H9 (cell line): ENCODE data around the gene TIPARP. TPM values are rescaled to one million over a fixed set of nuclear protein-coding genes. Genes with fewer than 3 reads are reported as not detected.

Experiments used
- DNase-seq: peaks from one replicate; pipeline ENCODE4 v3.0.0-alpha.2; 2017
- H2AFZ ChIP-seq: one replicate; pipeline ENCODE4 v1.6.1; 2013; ENCODE audit warnings: mild to moderate bottlenecking, low read length, control low read depth, moderate library complexity
- H2AK5ac ChIP-seq: 2 replicates; pipeline ENCODE4 v1.6.1; 2013; ENCODE audit warnings: low read length, control low read depth, mixed read lengths; ENCODE audit not compliant: insufficient read length
- H2BK120ac ChIP-seq: one replicate; pipeline ENCODE4 v1.6.1; 2013; ENCODE audit warnings: low read depth, mild to moderate bottlenecking, low read length, control low read depth, inconsistent platforms; ENCODE audit not compliant: poor library complexity, severe bottlenecking
- H2BK12ac ChIP-seq: 2 replicates; pipeline ENCODE4 v1.6.1; 2013; ENCODE audit warnings: low read length, control low read depth, mixed read lengths, low read depth; ENCODE audit not compliant: insufficient read length
- H2BK15ac ChIP-seq: 2 replicates; pipeline ENCODE4 v1.6.1; 2013; ENCODE audit warnings: low read depth, low read length, control low read depth
- H2BK20ac ChIP-seq: one replicate; pipeline ENCODE4 v1.6.1; 2013; ENCODE audit warnings: low read depth, mild to moderate bottlenecking, low read length, control low read depth, inconsistent platforms; ENCODE audit not compliant: poor library complexity, severe bottlenecking
- H2BK5ac ChIP-seq: 2 replicates; pipeline ENCODE4 v1.6.1; 2013; ENCODE audit warnings: low read length, control low read depth, mixed read lengths; ENCODE audit not compliant: insufficient read length
- H3K14ac ChIP-seq: 2 replicates; pipeline ENCODE4 v1.6.1; 2013; ENCODE audit warnings: low read length, control low read depth; ENCODE audit not compliant: insufficient read depth
- H3K18ac ChIP-seq: 2 replicates; pipeline ENCODE4 v1.6.1; 2013; ENCODE audit warnings: low read depth, mild to moderate bottlenecking, mixed read lengths, low read length, control low read depth; ENCODE audit not compliant: insufficient read length
- H3K23ac ChIP-seq: 2 replicates; pipeline ENCODE4 v1.6.1; 2013; ENCODE audit warnings: low read length, control low read depth, mixed read lengths, low read depth; ENCODE audit not compliant: insufficient read length
- H3K23me2 ChIP-seq: 2 replicates; pipeline ENCODE4 v1.6.1; 2013; ENCODE audit warnings: low read depth, mild to moderate bottlenecking, mixed read lengths, low read length, control low read depth; ENCODE audit not compliant: insufficient read length, poor library complexity, severe bottlenecking
- H3K27ac ChIP-seq: 2 replicates; pipeline ENCODE4 v1.5.1; 2013; ENCODE audit warnings: low read length, control low read depth, mixed read lengths, low read depth; ENCODE audit not compliant: insufficient read length
- H3K27me3 ChIP-seq: 2 replicates; pipeline ENCODE4 v1.6.1; 2013; ENCODE audit warnings: low read length, control low read depth, inconsistent platforms; ENCODE audit not compliant: insufficient read depth
- H3K4ac ChIP-seq: 2 replicates; pipeline ENCODE4 v1.6.1; 2013; ENCODE audit warnings: low read depth, mild to moderate bottlenecking, control low read depth, inconsistent platforms, low read length, moderate library complexity
- H3K4me1 ChIP-seq: 2 replicates; pipeline ENCODE4 v1.6.1; 2013; ENCODE audit warnings: low read length, control low read depth, inconsistent platforms; ENCODE audit not compliant: insufficient read depth
- H3K4me2 ChIP-seq: 2 replicates; pipeline ENCODE4 v1.6.1; 2013; ENCODE audit warnings: low read length, control low read depth, mixed read lengths; ENCODE audit not compliant: insufficient read length, insufficient read depth
- H3K56ac ChIP-seq: 2 replicates; pipeline ENCODE4 v1.6.1; 2013; ENCODE audit warnings: low read depth, mild to moderate bottlenecking, mixed read lengths, low read length, control low read depth; ENCODE audit not compliant: insufficient read length
- H3K79me1 ChIP-seq: 2 replicates; pipeline ENCODE4 v1.6.1; 2013; ENCODE audit warnings: low read depth, mild to moderate bottlenecking, moderate library complexity, low read length, control low read depth, inconsistent platforms; ENCODE audit not compliant: insufficient read depth, poor library complexity, severe bottlenecking
- H3K79me2 ChIP-seq: 2 replicates; pipeline ENCODE4 v1.6.1; 2013; ENCODE audit warnings: low read length, control low read depth, inconsistent platforms; ENCODE audit not compliant: insufficient read depth
- H3K9ac ChIP-seq: 2 replicates; pipeline ENCODE4 v1.6.1; 2013; ENCODE audit warnings: low read length, control low read depth, mixed read lengths; ENCODE audit not compliant: insufficient read length; ENCODE audit errors: extremely low read depth
- H3K9me3 ChIP-seq: one replicate; pipeline ENCODE4 v1.6.1; 2013; ENCODE audit warnings: low read depth, low read length, inconsistent platforms; ENCODE audit not compliant: control insufficient read depth
- H3T11ph ChIP-seq: one replicate; pipeline ENCODE4 v1.6.1; 2013; ENCODE audit warnings: mild to moderate bottlenecking, low read length, control low read depth, inconsistent platforms
- H4K20me1 ChIP-seq: one replicate; pipeline ENCODE4 v1.6.1; 2013; ENCODE audit not compliant: control insufficient read depth, insufficient read length, insufficient read depth
- H4K5ac ChIP-seq: 2 replicates; pipeline ENCODE4 v1.6.1; 2013; ENCODE audit warnings: low read depth, mild to moderate bottlenecking, mixed read lengths, low read length, control low read depth; ENCODE audit not compliant: insufficient read length
- H4K8ac ChIP-seq: replicated peaks from 2 replicates; pipeline ENCODE4 v1.6.1; 2013; ENCODE audit warnings: low read length, control low read depth, mixed read lengths, low read depth; ENCODE audit not compliant: insufficient read length
- H4K91ac ChIP-seq: 2 replicates; pipeline ENCODE4 v1.6.1; 2013; ENCODE audit warnings: low read depth, mild to moderate bottlenecking, moderate library complexity, mixed read lengths, low read length, control low read depth; ENCODE audit not compliant: insufficient read length
- H3K27ac Mint-ChIP-seq, 3 experiments: 2 replicates in 2 of 3; 3 replicates in 1 of 3; pipeline ENCODE4 v1.8.0; 2020 to 2021; ENCODE audit warnings: mixed read lengths in 3 of 3, mild to moderate bottlenecking in 1 of 3, moderate library complexity in 1 of 3
- H3K27me3 Mint-ChIP-seq: 2 replicates; pipeline ENCODE4 v1.8.0; 2021; ENCODE audit warnings: low read depth, mild to moderate bottlenecking, moderate library complexity, mixed read lengths
- H3K36me3 Mint-ChIP-seq, 3 experiments: 2 replicates in 2 of 3; 3 replicates in 1 of 3; pipeline ENCODE4 v1.8.0; 2020 to 2021; ENCODE audit warnings: low read depth in 3 of 3, mixed read lengths in 3 of 3; ENCODE audit not compliant: insufficient read depth in 1 of 3
- H3K4me1 Mint-ChIP-seq, 2 experiments: 2 replicates each; pipeline ENCODE4 v1.8.0; 2020; ENCODE audit warnings: mixed read lengths in 2 of 2
- H3K4me3 Mint-ChIP-seq, 2 experiments: 2 replicates in 1 of 2; 3 replicates in 1 of 2; pipeline ENCODE4 v1.8.0; 2020 to 2021; ENCODE audit warnings: mild to moderate bottlenecking in 2 of 2, mixed read lengths in 2 of 2, moderate library complexity in 1 of 2
- H3K9me3 Mint-ChIP-seq, 2 experiments: 2 replicates in 1 of 2; 3 replicates in 1 of 2; pipeline ENCODE4 v1.8.0; 2020; ENCODE audit warnings: mild to moderate bottlenecking in 2 of 2, mixed read lengths in 2 of 2, moderate library complexity in 1 of 2
- total RNA-seq: library from RNA; stranded (reverse); gene quantifications from 2 replicates; pipeline ENCODE4 v1.2.1, GENCODE V29; 2021
- TF ChIP-seq, protein P1 (sequence below): fragments of 200-600 bp; sonication (generic); conservative IDR thresholded peaks from 3 replicates; pipeline ENCODE4 v1.8.0; 2021; ENCODE audit warnings: antibody characterized with exemption, mild to moderate bottlenecking

Gene TIPARP
- total RNA-seq, 1 experiment from 2014 or later = 5.9 TPM

- H3K79me1 ChIP-seq = no peaks in the 10 kb centered on the region
- H2AK5ac ChIP-seq = no peak overlapping the region
- H4K5ac ChIP-seq = no peak overlapping the region
- H3K56ac ChIP-seq = no peak overlapping the region
- no peaks in the 10 kb centered on the region for H3K9me3 ChIP-seq
- no peak overlapping the region for H3K14ac ChIP-seq
- no peaks in the 10 kb centered on the region for H4K20me1 ChIP-seq
- no peak overlapping the region for H3K9ac ChIP-seq
- no peaks in the 10 kb centered on the region for H3K27me3 ChIP-seq
- H3K4me2 ChIP-seq = no peak overlapping the region
- no peak overlapping the region for H2BK15ac ChIP-seq
- H3K27me3 Mint-ChIP-seq = no peaks in the 10 kb centered on the region
- no peak for DNase-seq
- H3K36me3 Mint-ChIP-seq = peaks cover 0 to 4% (median 0%) of the 10 kb centered on the region in 3 experiments; a peak in 2 of 7 replicates
- H3K4ac ChIP-seq = no peak overlapping the region
- no peak overlapping the region for H2AFZ ChIP-seq
- no peak overlapping the region for H3K27ac ChIP-seq
- no peaks in the 10 kb centered on the region; a peak in 1 of 5 replicates for H3K9me3 Mint-ChIP-seq
- H2BK120ac ChIP-seq = no peak overlapping the region
- H3K27ac Mint-ChIP-seq = no peak overlapping the region
- H3K23me2 ChIP-seq = no peaks in the 10 kb centered on the region
- H3K4me1 ChIP-seq = peaks cover 5% of the 10 kb centered on the region; the same call in 1 of the 2 replicates
- H2BK5ac ChIP-seq = no peak overlapping the region
- H3K4me3 Mint-ChIP-seq = no peak overlapping the region
- no peak overlapping the region for H2BK20ac ChIP-seq
- no peaks in the 10 kb centered on the region for H3K79me2 ChIP-seq
- H4K91ac ChIP-seq = no peak overlapping the region
- H3K23ac ChIP-seq = no peak overlapping the region
- peaks cover 18 to 19% of the 10 kb centered on the region in 2 experiments for H3K4me1 Mint-ChIP-seq
- no peak overlapping the region for H3T11ph ChIP-seq
- H2BK12ac ChIP-seq = no peak overlapping the region
- H3K18ac ChIP-seq = no peak overlapping the region
- TF ChIP-seq, protein P1, sequence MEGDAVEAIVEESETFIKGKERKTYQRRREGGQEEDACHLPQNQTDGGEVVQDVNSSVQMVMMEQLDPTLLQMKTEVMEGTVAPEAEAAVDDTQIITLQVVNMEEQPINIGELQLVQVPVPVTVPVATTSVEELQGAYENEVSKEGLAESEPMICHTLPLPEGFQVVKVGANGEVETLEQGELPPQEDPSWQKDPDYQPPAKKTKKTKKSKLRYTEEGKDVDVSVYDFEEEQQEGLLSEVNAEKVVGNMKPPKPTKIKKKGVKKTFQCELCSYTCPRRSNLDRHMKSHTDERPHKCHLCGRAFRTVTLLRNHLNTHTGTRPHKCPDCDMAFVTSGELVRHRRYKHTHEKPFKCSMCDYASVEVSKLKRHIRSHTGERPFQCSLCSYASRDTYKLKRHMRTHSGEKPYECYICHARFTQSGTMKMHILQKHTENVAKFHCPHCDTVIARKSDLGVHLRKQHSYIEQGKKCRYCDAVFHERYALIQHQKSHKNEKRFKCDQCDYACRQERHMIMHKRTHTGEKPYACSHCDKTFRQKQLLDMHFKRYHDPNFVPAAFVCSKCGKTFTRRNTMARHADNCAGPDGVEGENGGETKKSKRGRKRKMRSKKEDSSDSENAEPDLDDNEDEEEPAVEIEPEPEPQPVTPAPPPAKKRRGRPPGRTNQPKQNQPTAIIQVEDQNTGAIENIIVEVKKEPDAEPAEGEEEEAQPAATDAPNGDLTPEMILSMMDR = no peak
- H4K8ac ChIP-seq = no peak overlapping the region
Observed at GRCh38 chr3:156644958-156645357, 29.4 kb upstream of the TIPARP start.
